ENCODE data around the gene ENDOU.

The ENDOU gene

DNA sequence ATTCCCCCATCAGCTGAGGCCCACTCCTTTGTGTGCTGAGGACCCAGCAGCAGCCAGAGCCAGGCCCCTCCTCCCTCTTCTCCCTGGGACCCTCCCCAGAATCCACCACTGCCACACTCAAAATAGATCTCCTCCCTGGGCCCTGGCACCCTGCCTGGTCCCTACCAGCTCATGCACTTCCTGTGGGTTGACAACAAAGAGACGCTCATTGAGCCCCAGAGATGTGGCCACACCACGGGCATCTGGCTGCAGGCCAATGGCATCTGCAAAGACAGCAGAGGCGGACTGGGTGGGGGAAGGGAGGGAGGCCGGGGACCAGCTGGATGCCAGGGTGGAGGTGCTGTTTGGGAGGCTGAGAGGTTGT is 16.0 kb upstream of the ENDOU start:
- ATAC-seq, result peak; percentile 17

DNA sequence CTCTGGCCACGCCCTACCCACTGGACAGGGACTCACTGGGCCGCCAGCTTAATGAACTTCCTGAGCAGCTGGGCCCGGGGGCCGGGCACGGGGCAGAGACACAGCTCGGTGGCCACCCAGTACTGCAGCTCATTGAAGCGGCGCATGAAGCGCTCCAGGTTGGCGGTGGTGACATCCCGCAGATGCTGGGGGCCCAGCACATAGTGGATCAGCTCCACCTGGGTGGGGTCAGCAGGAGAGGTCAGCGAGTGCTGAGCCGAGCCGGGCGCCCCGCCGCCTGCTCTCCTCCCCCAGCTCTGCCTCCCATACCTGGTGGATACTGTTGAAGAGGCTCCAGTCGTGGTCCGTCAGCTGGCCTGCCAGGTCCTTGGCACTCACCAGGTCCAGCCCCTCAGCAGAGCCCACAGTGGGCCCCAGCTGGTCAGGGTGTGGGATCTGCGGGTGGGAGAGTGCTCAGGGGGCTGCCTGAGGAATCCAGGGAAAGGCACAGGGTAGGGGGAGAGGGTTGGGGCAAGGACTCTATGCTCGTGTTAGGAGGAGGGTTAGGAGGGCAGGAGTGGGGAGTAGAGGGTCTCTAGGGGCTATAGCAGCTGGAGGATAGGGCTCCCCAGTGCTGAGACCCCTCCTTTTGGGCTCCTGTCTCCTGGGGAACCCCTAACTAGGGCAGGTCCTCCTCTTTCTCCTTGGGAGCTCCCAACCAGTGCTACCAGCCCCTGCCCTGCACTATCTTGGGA is 15.5 kb upstream of the ENDOU start:
- no peak; the same call in 1 of the 3 replicates for ATAC-seq
- TF ChIP-seq OSR1 (CRISPR knock-in tag; IDR thresholded peaks at IDR 0.05), result no peak
- TF ChIP-seq ISL1 (CRISPR knock-in tag; IDR thresholded peaks at IDR 0.05), result no peak
- no peak for TF ChIP-seq GLIS3 (CRISPR knock-in tag; IDR thresholded peaks at IDR 0.05)
- TF ChIP-seq, protein P1, sequence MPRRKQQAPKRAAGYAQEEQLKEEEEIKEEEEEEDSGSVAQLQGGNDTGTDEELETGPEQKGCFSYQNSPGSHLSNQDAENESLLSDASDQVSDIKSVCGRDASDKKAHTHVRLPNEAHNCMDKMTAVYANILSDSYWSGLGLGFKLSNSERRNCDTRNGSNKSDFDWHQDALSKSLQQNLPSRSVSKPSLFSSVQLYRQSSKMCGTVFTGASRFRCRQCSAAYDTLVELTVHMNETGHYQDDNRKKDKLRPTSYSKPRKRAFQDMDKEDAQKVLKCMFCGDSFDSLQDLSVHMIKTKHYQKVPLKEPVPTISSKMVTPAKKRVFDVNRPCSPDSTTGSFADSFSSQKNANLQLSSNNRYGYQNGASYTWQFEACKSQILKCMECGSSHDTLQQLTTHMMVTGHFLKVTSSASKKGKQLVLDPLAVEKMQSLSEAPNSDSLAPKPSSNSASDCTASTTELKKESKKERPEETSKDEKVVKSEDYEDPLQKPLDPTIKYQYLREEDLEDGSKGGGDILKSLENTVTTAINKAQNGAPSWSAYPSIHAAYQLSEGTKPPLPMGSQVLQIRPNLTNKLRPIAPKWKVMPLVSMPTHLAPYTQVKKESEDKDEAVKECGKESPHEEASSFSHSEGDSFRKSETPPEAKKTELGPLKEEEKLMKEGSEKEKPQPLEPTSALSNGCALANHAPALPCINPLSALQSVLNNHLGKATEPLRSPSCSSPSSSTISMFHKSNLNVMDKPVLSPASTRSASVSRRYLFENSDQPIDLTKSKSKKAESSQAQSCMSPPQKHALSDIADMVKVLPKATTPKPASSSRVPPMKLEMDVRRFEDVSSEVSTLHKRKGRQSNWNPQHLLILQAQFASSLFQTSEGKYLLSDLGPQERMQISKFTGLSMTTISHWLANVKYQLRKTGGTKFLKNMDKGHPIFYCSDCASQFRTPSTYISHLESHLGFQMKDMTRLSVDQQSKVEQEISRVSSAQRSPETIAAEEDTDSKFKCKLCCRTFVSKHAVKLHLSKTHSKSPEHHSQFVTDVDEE (CRISPR knock-in tag; IDR thresholded peaks at IDR 0.05), result no peak
- TF ChIP-seq BACH2 (CRISPR knock-in tag; IDR thresholded peaks at IDR 0.05; ENCODE audit: borderline replicate concordance), result no peak
- TF ChIP-seq, protein P2, sequence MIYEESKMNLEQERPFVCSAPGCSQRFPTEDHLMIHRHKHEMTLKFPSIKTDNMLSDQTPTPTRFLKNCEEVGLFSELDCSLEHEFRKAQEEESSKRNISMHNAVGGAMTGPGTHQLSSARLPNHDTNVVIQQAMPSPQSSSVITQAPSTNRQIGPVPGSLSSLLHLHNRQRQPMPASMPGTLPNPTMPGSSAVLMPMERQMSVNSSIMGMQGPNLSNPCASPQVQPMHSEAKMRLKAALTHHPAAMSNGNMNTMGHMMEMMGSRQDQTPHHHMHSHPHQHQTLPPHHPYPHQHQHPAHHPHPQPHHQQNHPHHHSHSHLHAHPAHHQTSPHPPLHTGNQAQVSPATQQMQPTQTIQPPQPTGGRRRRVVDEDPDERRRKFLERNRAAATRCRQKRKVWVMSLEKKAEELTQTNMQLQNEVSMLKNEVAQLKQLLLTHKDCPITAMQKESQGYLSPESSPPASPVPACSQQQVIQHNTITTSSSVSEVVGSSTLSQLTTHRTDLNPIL (CRISPR knock-in tag; IDR thresholded peaks at IDR 0.05; ENCODE audit: low read depth), result no peak
- no peak for TF ChIP-seq ZNF8 (CRISPR knock-in tag; IDR thresholded peaks at IDR 0.05)
- TF ChIP-seq ARNTL (CRISPR knock-in tag; IDR thresholded peaks at IDR 0.05; ENCODE audit: borderline replicate concordance, low read depth), result no peak
- TF ChIP-seq ZFP3 (CRISPR knock-in tag; IDR thresholded peaks at IDR 0.05), result no peak
- TF ChIP-seq TOX (CRISPR knock-in tag; IDR thresholded peaks at IDR 0.05; ENCODE audit: borderline replicate concordance), result no peak
- TF ChIP-seq, protein P3, sequence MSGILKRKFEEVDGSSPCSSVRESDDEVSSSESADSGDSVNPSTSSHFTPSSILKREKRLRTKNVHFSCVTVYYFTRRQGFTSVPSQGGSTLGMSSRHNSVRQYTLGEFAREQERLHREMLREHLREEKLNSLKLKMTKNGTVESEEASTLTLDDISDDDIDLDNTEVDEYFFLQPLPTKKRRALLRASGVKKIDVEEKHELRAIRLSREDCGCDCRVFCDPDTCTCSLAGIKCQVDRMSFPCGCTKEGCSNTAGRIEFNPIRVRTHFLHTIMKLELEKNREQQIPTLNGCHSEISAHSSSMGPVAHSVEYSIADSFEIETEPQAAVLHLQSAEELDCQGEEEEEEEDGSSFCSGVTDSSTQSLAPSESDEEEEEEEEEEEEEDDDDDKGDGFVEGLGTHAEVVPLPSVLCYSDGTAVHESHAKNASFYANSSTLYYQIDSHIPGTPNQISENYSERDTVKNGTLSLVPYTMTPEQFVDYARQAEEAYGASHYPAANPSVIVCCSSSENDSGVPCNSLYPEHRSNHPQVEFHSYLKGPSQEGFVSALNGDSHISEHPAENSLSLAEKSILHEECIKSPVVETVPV (CRISPR knock-in tag; IDR thresholded peaks at IDR 0.05), result no peak
- TF ChIP-seq CSDC2 (CRISPR knock-in tag; IDR thresholded peaks at IDR 0.05), result no peak
- no peak for TF ChIP-seq ZC3H10 (CRISPR knock-in tag; IDR thresholded peaks at IDR 0.05)
- TF ChIP-seq, protein P4, sequence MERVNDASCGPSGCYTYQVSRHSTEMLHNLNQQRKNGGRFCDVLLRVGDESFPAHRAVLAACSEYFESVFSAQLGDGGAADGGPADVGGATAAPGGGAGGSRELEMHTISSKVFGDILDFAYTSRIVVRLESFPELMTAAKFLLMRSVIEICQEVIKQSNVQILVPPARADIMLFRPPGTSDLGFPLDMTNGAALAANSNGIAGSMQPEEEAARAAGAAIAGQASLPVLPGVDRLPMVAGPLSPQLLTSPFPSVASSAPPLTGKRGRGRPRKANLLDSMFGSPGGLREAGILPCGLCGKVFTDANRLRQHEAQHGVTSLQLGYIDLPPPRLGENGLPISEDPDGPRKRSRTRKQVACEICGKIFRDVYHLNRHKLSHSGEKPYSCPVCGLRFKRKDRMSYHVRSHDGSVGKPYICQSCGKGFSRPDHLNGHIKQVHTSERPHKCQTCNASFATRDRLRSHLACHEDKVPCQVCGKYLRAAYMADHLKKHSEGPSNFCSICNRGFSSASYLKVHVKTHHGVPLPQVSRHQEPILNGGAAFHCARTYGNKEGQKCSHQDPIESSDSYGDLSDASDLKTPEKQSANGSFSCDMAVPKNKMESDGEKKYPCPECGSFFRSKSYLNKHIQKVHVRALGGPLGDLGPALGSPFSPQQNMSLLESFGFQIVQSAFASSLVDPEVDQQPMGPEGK (CRISPR knock-in tag; IDR thresholded peaks at IDR 0.05; ENCODE audit: borderline replicate concordance), result no peak
- no peak for TF ChIP-seq RARB (CRISPR knock-in tag; IDR thresholded peaks at IDR 0.05)
- no peak for TF ChIP-seq SNAI2 (CRISPR knock-in tag; IDR thresholded peaks at IDR 0.05)

More for the DNA sequence above, 16.0 kb upstream of the ENDOU start:
- TF ChIP-seq ESRRG (CRISPR knock-in tag; IDR thresholded peaks at IDR 0.05) (no peak), ZNF8 (CRISPR knock-in tag; IDR thresholded peaks at IDR 0.05) (no peak), TOX (CRISPR knock-in tag; IDR thresholded peaks at IDR 0.05; ENCODE audit: borderline replicate concordance) (no peak)
- TF ChIP-seq, protein P3 (CRISPR knock-in tag; IDR thresholded peaks at IDR 0.05), result no peak
- TF ChIP-seq, protein P5, sequence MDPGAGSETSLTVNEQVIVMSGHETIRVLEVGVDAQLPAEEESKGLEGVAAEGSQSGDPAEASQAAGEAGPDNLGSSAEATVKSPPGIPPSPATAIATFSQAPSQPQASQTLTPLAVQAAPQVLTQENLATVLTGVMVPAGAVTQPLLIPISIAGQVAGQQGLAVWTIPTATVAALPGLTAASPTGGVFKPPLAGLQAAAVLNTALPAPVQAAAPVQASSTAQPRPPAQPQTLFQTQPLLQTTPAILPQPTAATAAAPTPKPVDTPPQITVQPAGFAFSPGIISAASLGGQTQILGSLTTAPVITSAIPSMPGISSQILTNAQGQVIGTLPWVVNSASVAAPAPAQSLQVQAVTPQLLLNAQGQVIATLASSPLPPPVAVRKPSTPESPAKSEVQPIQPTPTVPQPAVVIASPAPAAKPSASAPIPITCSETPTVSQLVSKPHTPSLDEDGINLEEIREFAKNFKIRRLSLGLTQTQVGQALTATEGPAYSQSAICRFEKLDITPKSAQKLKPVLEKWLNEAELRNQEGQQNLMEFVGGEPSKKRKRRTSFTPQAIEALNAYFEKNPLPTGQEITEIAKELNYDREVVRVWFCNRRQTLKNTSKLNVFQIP (CRISPR knock-in tag; IDR thresholded peaks at IDR 0.05; ENCODE audit: borderline replicate concordance, low read depth), result no peak

DNA sequence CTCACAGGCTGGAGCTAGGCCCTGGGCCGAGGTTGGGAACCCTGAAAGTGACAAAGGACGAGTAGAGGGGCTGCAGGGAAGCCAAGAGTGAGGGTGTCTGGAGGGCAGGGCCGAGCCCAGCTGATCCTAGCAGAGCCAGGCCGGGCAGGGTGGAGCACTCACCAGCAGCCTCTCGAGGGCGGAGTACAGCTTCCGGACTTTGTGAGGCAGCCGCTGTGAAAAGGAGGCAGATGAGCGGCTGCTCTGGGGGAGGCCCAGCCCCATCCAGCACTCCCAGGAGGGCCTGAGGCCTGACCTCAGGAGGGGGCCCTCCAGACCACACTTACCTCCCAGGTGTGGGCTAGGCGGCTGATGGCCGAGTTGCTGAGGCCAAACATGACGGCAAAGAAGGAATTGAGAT is 14.7 kb upstream of the ENDOU start:
- no peak for ATAC-seq
- TF ChIP-seq ESRRG (CRISPR knock-in tag; IDR thresholded peaks at IDR 0.05) (no peak), TCF4 (CRISPR knock-in tag; IDR thresholded peaks at IDR 0.05; ENCODE audit: borderline replicate concordance) (no peak), ISL1 (CRISPR knock-in tag; IDR thresholded peaks at IDR 0.05) (no peak), GLIS3 (CRISPR knock-in tag; IDR thresholded peaks at IDR 0.05) (no peak), PPARA (CRISPR knock-in tag; IDR thresholded peaks at IDR 0.05; ENCODE audit: borderline replicate concordance) (no peak)
- TF ChIP-seq, protein P2 (CRISPR knock-in tag; IDR thresholded peaks at IDR 0.05; ENCODE audit: low read depth), result no peak
- TF ChIP-seq, protein P1 (CRISPR knock-in tag; IDR thresholded peaks at IDR 0.05), result no peak

Measured in SK-N-SH treated with all-trans-retinoic acid at 6 μM for 48 hours (cell line).